LNCaP clone FGC (cell line): ENCODE data around the gene FAM98B.

Experiments
- DNase-seq: peaks from one replicate; pipeline ENCODE4 v3.0.0-alpha.2; 2011; ENCODE audit warnings: low read depth
- H3K4me3 ChIP-seq: 2 replicates; pipeline ENCODE4 v1.5.1; 2011; ENCODE audit warnings: mild to moderate bottlenecking, low read depth, low read length, control low read depth
- TF ChIP-seq, protein P1 (sequence below): IDR thresholded peaks from 2 replicates; pipeline ENCODE4 v1.5.1; 2012; ENCODE audit warnings: mild to moderate bottlenecking; ENCODE audit not compliant: control insufficient read depth, insufficient read depth; ENCODE audit errors: extremely low read depth

Gene FAM98B

DNA sequence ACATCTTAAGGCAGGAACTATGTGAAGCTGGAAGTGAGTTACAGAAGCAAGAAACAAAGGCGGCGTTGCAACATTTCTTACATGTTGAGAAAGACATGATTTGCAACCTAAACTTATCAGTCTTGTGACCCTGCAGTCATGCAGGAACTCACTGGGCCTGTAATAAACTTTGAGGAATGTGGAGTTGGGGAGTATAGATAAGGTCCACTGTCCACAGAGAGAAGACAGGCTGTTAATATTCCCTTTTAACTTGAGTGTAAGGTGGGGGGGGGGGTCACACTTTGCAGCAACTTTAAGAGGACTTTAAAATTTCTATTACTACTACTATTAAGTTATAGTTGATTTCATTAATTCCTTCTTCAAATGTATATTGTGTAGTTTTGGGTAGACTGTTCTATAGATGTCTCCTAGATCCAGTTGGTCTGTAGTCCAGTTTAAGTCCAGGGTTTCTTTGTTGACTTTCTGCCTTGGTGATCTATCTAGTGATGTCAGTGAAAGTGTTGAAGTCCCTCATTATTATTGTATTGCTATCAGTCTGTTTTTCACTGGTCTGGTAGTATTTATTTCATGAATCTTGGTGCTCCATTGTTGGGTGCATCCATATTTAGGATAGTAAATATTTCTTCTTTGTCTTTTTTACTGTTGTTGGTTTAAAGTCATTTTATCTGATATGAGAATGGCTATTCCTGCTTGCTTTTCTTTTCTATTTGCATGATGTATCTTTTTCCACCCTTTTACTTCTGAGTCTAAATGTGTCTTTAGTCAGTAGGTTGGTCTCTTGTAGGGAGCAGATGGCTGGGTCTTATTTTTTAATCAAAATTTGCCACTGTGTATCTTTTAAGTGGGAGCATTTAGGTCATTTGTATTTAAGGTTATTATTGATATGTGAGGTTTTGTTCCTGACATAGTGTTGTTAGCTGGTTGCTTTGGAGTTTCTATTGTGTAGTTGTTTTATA lies 15.6 kb upstream of the FAM98B start:
- no peak for DNase-seq
- no peak overlapping the region for H3K4me3 ChIP-seq
- TF ChIP-seq, protein P1, sequence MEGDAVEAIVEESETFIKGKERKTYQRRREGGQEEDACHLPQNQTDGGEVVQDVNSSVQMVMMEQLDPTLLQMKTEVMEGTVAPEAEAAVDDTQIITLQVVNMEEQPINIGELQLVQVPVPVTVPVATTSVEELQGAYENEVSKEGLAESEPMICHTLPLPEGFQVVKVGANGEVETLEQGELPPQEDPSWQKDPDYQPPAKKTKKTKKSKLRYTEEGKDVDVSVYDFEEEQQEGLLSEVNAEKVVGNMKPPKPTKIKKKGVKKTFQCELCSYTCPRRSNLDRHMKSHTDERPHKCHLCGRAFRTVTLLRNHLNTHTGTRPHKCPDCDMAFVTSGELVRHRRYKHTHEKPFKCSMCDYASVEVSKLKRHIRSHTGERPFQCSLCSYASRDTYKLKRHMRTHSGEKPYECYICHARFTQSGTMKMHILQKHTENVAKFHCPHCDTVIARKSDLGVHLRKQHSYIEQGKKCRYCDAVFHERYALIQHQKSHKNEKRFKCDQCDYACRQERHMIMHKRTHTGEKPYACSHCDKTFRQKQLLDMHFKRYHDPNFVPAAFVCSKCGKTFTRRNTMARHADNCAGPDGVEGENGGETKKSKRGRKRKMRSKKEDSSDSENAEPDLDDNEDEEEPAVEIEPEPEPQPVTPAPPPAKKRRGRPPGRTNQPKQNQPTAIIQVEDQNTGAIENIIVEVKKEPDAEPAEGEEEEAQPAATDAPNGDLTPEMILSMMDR = no peak

DNA sequence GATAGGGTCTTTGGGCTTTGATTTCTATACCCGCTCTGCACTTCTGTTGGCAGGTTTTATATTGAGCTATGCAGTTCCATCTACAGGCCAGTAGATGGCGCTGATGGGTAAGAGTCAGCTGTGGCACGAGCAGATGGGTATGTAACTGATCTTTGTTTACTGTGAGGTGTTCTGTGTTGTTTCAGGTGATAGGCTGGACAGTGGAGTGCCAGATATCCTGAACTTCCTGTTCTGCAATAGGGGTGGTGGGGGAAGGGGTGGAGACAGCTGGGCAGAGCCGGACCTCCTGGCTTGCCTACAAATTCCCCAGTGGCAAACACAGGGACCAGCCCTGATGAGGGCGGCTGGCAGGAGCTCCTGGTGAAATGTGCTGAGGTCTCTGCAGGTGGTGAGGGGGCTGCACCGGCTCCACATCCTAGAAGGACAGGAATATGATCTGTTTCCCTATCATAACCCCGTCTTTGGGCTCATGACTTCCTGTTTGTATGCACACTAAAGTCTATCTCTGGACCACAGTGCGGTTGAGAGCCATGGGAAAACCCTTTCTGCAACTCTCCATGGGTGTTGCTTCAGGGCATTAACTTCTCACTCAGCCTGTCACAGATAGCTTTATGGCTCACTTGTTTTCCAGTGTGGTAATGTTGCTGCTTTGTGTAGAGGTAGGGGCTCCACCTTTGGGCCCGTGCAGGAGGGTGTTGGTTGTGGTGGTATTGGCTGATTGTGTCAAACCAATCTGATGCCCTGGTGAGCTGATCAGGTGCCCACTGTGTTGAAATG lies 13.4 kb upstream of the FAM98B start:
- 0 out of 2 replicates have a peak overlapping the region, but pooled peaks have one; percentile 12 for H3K4me3 ChIP-seq
- TF ChIP-seq, protein P1 = peak; percentile 99
- DNase-seq = peak; percentile 87

DNA sequence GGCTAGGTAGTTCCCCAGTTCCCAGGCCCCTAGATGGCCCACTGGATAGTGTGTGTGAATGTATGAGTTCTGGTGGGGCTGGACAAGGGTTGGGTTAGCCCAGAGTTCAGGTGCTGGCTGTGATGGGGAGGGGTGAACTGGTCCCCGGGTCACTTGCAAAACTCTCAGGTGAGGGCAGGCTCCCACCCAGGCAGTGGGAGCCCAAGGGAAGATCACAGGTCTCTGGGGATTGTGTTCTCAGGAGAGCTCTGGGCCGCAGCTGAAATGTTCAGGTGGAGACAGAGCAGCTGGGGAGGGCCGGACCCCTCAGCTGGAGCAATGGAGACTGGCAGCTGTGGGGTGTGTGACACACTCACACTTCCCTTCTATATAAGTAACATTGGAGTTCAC lies 12.8 kb upstream of the FAM98B start:
- TF ChIP-seq, protein P1 = no peak
- DNase-seq = no peak
- no peak overlapping the region for H3K4me3 ChIP-seq

DNA sequence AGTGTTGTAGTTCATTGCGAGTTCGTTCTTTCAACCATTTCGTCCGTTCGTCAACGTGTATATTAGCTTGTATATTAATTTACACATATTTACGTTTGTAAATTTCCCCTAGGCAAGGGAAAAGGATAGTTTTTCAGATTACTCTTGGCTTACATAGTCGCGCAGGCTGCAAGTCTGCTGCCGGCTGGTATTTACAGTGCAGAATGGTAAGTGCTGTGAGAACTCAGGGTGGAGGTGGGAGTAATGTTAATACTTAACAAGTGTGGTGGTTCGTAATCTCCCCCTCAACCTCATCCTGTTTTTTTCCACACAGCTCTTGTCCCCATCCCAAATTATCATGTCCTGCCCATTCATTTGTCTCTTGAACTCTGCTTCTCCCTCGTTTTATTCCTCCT lies 766 bp downstream of the FAM98B start:
- DNase-seq = no peak
- H3K4me3 ChIP-seq = peak overlapping the region; percentile 94
- TF ChIP-seq, protein P1 = no peak

DNA sequence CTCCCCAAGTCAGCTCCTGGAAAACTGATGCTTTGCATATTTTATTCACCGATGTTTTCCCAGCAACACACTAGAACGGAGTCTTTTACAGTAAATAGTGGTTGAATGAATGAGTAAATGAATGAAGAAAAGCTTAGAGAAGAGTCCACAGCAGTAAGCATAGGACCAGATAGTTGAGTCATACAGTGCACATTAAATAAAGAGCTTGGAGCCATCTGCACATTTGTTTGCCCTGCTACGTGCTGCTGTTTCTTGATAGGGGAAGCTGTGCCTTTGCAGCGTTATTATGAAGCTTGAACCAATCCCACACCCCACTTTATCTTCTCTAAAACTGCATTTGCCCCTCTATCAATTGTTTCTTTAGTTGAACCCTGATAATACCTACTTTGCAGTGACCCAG lies 1.2 kb downstream of the FAM98B start:
- H3K4me3 ChIP-seq = peak overlapping the region; percentile 94
- TF ChIP-seq, protein P1 = no peak
- DNase-seq = no peak

DNA sequence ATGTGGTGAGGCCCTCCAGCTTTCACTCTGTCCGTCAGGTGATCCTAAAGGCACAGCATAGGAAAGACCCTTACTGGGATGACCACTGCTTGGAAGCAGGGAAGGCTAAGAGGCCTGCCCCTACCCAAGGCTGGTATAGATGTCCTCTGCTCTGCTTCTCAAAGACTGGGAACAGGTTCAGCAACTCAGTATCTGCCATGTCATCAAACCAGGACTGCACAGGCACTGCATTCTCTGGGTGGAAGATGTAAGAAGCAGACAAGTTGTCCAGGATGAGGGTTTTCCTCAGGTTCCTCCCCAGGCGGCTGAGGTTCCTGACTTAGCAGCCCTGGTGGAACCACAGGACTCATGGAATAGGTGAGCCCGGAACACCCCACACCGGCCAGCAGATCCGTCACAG lies 4.7 kb downstream of the FAM98B start:
- DNase-seq = no peak
- TF ChIP-seq, protein P1 = no peak
- H3K4me3 ChIP-seq = no peak overlapping the region
